SK-N-SH (cell line): ENCODE measurements around the gene TRAPPC3.

Experiments used
- EP300 ChIP-seq, 2 experiments: IDR thresholded peaks; 2 replicates each; pipeline versions ENCODE4 v1.4.0 to v1.6.1; 2012; ENCODE audit warnings: borderline replicate concordance in 1 of 2, low read depth in 1 of 2, low read length in 1 of 2
- EZH2phosphoT487 ChIP-seq: fragments of 200-600 bp; sonication (generic); IDR thresholded peaks from 2 replicates; pipeline ENCODE4 v1.6.1; 2017; ENCODE audit warnings: low read depth, mixed run types, mild to moderate bottlenecking, antibody characterized with exemption, moderate library complexity, borderline replicate concordance
- RAD21 ChIP-seq: IDR thresholded peaks from 2 replicates; pipeline ENCODE4 v1.6.1; 2012; ENCODE audit warnings: mild to moderate bottlenecking, low read length
- SMC3 ChIP-seq: IDR thresholded peaks from 2 replicates; pipeline ENCODE4 v1.6.1; 2012; ENCODE audit warnings: low read depth, low read length, improper control_type of control experiment
- TAF1 ChIP-seq: IDR thresholded peaks from 2 replicates; pipeline ENCODE4 v1.6.1; 2012; ENCODE audit warnings: low read depth, mild to moderate bottlenecking, low read length, moderate library complexity, borderline replicate concordance
- TF ChIP-seq, protein P1 (sequence below): fragments of 150-350 bp; IDR thresholded peaks from 2 replicates; pipeline ENCODE4 v1.6.1; 2017; ENCODE audit warnings: antibody characterized with exemption, low read length, low read depth, borderline replicate concordance
- TF ChIP-seq, protein P2 (sequence below): fragments of 200-600 bp; sonication (generic); IDR thresholded peaks from 2 replicates; pipeline ENCODE4 v1.6.1; 2017; ENCODE audit warnings: antibody characterized with exemption, mild to moderate bottlenecking, moderate library complexity
- TF ChIP-seq, protein P3 (sequence below): IDR thresholded peaks from 2 replicates; pipeline ENCODE4 v1.6.1; 2012; ENCODE audit warnings: mild to moderate bottlenecking, low read depth, low read length, moderate library complexity

GRCh38 chr1:36116901-36117300, 32.4 kb downstream of the TRAPPC3 start:
- TF ChIP-seq, protein P1, sequence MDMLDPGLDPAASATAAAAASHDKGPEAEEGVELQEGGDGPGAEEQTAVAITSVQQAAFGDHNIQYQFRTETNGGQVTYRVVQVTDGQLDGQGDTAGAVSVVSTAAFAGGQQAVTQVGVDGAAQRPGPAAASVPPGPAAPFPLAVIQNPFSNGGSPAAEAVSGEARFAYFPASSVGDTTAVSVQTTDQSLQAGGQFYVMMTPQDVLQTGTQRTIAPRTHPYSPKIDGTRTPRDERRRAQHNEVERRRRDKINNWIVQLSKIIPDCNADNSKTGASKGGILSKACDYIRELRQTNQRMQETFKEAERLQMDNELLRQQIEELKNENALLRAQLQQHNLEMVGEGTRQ: no peak
- TF ChIP-seq, protein P2, sequence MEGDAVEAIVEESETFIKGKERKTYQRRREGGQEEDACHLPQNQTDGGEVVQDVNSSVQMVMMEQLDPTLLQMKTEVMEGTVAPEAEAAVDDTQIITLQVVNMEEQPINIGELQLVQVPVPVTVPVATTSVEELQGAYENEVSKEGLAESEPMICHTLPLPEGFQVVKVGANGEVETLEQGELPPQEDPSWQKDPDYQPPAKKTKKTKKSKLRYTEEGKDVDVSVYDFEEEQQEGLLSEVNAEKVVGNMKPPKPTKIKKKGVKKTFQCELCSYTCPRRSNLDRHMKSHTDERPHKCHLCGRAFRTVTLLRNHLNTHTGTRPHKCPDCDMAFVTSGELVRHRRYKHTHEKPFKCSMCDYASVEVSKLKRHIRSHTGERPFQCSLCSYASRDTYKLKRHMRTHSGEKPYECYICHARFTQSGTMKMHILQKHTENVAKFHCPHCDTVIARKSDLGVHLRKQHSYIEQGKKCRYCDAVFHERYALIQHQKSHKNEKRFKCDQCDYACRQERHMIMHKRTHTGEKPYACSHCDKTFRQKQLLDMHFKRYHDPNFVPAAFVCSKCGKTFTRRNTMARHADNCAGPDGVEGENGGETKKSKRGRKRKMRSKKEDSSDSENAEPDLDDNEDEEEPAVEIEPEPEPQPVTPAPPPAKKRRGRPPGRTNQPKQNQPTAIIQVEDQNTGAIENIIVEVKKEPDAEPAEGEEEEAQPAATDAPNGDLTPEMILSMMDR: no peak
- TF ChIP-seq EP300 (IDR thresholded peaks at IDR 0.05; ENCODE audit: borderline replicate concordance in 1 of 2, low read depth in 1 of 2, low read length in 1 of 2) (no peak), TAF1 (no peak), EZH2phosphoT487 (no peak), SMC3 (no peak), RAD21 (no peak)
- TF ChIP-seq, protein P3, sequence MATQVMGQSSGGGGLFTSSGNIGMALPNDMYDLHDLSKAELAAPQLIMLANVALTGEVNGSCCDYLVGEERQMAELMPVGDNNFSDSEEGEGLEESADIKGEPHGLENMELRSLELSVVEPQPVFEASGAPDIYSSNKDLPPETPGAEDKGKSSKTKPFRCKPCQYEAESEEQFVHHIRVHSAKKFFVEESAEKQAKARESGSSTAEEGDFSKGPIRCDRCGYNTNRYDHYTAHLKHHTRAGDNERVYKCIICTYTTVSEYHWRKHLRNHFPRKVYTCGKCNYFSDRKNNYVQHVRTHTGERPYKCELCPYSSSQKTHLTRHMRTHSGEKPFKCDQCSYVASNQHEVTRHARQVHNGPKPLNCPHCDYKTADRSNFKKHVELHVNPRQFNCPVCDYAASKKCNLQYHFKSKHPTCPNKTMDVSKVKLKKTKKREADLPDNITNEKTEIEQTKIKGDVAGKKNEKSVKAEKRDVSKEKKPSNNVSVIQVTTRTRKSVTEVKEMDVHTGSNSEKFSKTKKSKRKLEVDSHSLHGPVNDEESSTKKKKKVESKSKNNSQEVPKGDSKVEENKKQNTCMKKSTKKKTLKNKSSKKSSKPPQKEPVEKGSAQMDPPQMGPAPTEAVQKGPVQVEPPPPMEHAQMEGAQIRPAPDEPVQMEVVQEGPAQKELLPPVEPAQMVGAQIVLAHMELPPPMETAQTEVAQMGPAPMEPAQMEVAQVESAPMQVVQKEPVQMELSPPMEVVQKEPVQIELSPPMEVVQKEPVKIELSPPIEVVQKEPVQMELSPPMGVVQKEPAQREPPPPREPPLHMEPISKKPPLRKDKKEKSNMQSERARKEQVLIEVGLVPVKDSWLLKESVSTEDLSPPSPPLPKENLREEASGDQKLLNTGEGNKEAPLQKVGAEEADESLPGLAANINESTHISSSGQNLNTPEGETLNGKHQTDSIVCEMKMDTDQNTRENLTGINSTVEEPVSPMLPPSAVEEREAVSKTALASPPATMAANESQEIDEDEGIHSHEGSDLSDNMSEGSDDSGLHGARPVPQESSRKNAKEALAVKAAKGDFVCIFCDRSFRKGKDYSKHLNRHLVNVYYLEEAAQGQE: no peak
